ENCODE data around the gene ZNF775.
"Not testable (repeated sequence)": the region's sequence is repeated elsewhere in the genome, so short reads cannot be mapped to it uniquely, and the experiment has no call there.

The ZNF775 gene

DNA sequence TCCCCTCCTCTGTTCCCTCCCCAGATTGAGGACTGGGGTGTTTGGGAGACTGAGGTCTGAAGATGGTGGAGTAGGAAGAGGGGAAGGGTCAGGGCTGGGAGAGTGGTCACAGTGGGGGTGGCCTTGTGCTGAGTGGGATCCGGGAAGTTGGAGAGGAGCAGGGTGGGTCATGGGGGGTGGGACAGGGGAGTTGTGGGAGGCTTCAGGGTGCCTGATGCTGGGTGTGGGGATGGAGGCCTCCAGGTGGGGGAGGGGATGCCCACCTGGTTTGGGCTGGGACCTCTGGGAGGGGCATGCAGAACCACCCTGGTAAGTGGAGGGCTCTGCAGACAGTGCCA lies 2.6 kb downstream of the ZNF775 start:
- no peak for DNase-seq (ENCODE audit: low read depth)
- no peak overlapping the region for H3K4me3 ChIP-seq (replicated peaks; ENCODE audit: low read depth, low read length)
- TF ChIP-seq, protein P1, sequence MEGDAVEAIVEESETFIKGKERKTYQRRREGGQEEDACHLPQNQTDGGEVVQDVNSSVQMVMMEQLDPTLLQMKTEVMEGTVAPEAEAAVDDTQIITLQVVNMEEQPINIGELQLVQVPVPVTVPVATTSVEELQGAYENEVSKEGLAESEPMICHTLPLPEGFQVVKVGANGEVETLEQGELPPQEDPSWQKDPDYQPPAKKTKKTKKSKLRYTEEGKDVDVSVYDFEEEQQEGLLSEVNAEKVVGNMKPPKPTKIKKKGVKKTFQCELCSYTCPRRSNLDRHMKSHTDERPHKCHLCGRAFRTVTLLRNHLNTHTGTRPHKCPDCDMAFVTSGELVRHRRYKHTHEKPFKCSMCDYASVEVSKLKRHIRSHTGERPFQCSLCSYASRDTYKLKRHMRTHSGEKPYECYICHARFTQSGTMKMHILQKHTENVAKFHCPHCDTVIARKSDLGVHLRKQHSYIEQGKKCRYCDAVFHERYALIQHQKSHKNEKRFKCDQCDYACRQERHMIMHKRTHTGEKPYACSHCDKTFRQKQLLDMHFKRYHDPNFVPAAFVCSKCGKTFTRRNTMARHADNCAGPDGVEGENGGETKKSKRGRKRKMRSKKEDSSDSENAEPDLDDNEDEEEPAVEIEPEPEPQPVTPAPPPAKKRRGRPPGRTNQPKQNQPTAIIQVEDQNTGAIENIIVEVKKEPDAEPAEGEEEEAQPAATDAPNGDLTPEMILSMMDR (IDR thresholded peaks at IDR 0.05; ENCODE audit: low read length, missing control alignments) = no peak

DNA sequence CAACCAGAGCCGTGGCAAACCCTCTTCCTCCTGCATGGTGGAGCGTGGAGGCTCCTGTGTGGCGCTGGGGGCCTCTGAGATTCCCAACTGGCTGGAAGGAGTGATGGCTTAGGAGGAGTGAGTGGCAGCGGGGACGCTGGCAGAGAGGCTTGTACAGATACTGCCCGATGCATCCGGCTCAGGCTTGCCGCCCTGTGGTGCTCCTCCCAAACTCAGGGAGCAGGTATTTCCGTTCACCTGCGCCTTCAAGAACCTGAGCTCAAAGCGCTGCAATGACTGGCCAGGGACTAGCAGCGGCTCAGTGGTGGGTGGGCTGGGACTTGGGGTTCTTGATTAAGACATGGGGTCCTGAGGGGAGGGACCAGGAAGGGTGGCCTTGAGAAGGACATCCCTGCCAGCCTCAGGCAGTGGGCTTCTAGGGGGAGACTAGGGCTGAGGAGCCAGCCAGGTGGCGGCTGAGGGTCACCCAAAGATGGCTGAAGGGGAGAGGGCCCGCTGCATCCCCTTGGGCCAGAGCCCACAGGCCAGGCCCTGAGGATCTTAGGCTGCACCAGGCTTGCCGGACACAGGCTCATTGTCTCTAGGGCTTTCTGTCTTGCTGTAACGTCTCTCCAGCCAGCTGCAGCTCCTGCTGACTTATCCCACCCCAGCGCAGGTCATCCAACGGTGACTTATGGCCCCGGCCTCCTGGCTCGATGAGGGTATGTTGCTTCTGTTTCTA lies 3.2 kb downstream of the ZNF775 start:
- no peak for DNase-seq (ENCODE audit: low read depth)
- TF ChIP-seq, protein P1 (IDR thresholded peaks at IDR 0.05; ENCODE audit: low read length, missing control alignments) = no peak

DNA sequence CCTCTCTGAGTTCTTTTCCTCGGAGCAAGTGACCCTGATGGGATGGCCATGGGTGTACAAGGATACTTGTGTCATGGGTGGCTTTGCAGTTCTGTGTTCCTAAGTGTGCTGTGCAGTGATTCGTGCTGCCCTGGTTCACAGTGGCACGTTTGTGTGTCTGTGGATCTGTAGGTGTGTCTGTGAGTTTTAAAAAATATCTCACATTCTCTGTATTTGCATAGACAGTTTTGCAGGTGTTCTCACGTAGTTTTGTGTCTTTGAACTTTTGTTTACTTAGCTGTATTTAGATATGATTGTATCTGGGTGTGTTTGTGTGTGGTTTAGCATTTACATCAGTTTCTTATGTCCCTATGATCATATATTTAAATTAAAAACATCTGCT lies 3.7 kb downstream of the ZNF775 start:
- DNase-seq (ENCODE audit: low read depth) = no peak
- TF ChIP-seq, protein P1 (IDR thresholded peaks at IDR 0.05; ENCODE audit: low read length, missing control alignments) = no peak
- H3K4me3 ChIP-seq (replicated peaks; ENCODE audit: low read depth, low read length) = no peak overlapping the region

More for the DNA sequence above, 3.2 kb downstream of the ZNF775 start:
- no peak overlapping the region for H3K4me3 ChIP-seq (replicated peaks; ENCODE audit: low read depth, low read length)

DNA sequence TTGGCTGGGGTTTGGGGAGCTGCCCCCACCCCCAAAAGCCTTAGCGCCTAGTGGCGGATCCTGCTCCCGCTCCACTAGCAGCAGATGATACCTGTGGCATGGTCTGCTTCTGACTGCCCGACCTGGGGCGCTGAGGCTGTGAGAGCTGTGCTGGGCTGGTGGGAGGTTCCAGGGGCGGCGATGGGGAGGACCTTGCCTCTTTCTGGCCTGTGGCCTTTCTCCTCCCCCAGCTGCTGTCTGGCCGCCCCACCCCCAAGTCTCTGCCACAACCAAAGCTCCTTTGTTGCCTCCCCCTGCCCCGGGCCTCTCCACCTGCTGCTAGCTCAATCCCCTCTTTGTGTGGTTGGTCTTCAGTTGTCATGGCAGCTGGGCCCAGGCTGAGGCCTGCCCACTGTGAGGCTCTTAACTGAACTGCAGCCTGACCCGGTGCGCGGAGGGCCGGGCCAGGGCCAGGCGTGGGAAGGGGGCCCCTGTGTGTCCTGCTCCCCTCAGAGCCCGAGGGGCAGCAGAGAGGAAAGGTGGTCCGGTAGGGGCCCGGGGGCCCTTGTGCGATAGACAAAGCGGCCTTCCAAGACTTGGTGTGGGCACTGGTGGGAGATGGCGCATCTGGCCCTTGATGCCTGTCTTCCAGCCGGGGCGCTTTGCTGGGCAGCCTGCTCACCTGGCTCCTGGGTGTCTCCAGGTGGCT lies 4.7 kb downstream of the ZNF775 start:
- H3K4me3 ChIP-seq (replicated peaks; ENCODE audit: low read depth, low read length) = no peak overlapping the region
- no peak for DNase-seq (ENCODE audit: low read depth)
- TF ChIP-seq, protein P1 (IDR thresholded peaks at IDR 0.05; ENCODE audit: low read length, missing control alignments) = no peak

DNA sequence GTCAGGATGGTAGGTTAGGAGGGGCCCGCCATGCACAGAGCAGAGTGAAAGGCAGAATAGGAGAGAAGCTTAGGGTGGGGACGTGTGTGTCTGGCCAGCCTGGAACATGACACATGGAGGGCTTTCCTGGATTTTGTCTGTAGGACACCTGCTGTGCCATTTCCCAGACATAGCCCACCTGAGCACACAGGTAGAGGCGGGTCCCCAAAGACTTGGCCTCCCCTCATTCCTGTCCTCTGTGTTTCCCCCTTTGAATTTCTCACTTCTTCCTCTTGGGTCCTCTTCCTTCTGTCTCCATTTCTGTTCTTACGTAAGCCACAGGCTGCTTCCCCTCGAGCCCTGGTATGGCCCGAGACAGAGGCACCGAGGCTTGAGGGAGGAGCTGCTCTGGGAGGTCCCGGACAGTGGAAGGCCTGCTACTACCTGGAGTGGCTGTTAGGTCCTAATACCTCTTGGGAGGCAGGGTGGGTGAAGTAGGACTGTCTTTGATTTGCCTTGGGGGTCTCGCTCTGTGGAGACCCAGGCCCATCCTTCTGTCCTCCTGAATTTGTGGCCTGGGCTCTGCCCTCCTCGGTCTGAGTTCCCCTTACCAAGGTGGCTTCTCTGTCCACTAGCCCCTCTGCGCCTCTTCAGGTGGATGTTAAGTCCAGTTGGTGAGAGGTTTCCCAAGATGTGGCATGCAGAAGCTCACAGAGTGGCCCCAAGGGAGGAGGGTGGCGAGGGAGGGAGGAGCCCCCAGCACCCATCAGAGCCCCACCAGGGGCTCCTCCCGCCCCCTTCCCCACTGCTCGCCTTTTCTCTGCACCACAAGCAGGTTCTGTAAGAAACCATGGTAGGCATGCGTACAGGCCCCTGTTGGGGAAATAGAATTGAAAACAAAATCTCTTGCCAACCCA lies 5.5 kb downstream of the ZNF775 start:
- TF ChIP-seq, protein P1 (IDR thresholded peaks at IDR 0.05; ENCODE audit: low read length, missing control alignments) = no peak
- no peak for DNase-seq (ENCODE audit: low read depth)
- H3K4me3 ChIP-seq (replicated peaks; ENCODE audit: low read depth, low read length) = no peak overlapping the region

DNA sequence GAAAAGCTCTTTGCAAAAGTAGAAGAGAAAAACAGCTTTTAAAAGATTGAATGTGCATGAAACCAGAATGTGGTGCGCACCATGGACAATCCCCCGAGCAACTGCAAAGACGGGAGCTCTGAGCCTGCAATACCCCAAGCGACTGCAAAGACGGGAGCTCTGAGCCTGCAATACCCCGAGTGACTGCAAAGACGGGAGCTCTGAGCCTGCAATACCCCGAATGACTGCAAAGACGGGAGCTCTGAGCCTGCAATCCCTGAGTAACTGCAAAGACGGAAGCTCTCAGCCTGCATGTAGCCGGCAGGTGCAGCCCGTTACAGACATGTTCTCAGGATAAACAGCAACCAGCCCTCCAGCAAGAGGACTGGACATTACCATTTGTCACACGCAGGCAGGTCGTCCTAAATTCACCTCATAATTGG lies 6.2 kb downstream of the ZNF775 start:
- H3K4me3 ChIP-seq (replicated peaks; ENCODE audit: low read depth, low read length) = no peak overlapping the region
- TF ChIP-seq, protein P1 (IDR thresholded peaks at IDR 0.05; ENCODE audit: low read length, missing control alignments) = no peak
- no peak for DNase-seq (ENCODE audit: low read depth)

DNA sequence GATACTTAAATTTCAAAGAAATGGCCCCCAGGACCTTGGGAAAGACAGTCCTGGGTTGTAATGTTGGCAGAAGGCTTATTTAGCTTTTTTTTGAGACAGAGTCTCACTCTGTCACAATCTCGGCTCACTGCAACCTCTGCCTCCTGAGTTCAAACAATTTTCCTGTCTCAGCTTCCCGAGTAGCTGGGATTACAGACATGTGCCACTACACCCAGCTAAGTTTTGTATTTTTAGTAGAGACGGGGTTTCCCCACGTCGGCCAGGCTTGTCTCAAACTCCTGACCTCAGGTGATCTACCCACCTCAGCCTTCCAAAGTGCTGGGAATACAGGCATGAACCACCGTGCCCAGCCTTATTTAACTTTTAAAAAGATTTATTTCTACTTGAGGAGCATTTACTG lies 6.8 kb downstream of the ZNF775 start:
- DNase-seq (ENCODE audit: low read depth); H3K4me3 ChIP-seq (replicated peaks; ENCODE audit: low read depth, low read length): not testable (repeated sequence)
